Astrocyte (in vitro differentiated cells and primary cell): Measurements from ENCODE around the gene ABCC4. TPM values are rescaled to one million over a fixed set of nuclear protein-coding genes. Genes with fewer than 3 reads are reported as not detected.

ENCODE experiments used
- DNase-seq: peaks from one replicate; pipeline ENCODE4 v3.0.0-alpha.2; 2010; ENCODE audit warnings: low read depth
- FAIRE-seq: peaks from 2 replicates; lab custom pipeline; 2011; peaks lifted over from hg19 to GRCh38; lab: Jason Lieb, UNC
- H2AFZ ChIP-seq: 2 replicates; pipeline ENCODE4 v1.6.0; 2012; ENCODE audit warnings: low read depth, low read length, inconsistent platforms
- H3K27ac ChIP-seq: 2 replicates; pipeline ENCODE4 v1.5.1; 2011; ENCODE audit warnings: low read depth, low read length, inconsistent platforms
- H3K27me3 ChIP-seq: 2 replicates; pipeline ENCODE4 v1.6.0; 2011; ENCODE audit warnings: low read length, inconsistent platforms; ENCODE audit not compliant: insufficient read depth
- H3K36me3 ChIP-seq: 2 replicates; pipeline ENCODE4 v1.5.1; 2011; ENCODE audit warnings: low read length, inconsistent platforms; ENCODE audit not compliant: insufficient read depth
- H3K4me1 ChIP-seq: 2 replicates; pipeline ENCODE4 v1.5.1; 2011; ENCODE audit warnings: low read length, inconsistent platforms; ENCODE audit not compliant: insufficient read depth
- H3K4me2 ChIP-seq: 2 replicates; pipeline ENCODE4 v1.6.0; 2012; ENCODE audit warnings: low read length, inconsistent platforms
- H3K4me3 ChIP-seq: 2 replicates; pipeline ENCODE4 v1.5.1; 2011; ENCODE audit warnings: low read depth, mild to moderate bottlenecking, low read length, inconsistent platforms; ENCODE audit not compliant: insufficient read depth
- H3K79me2 ChIP-seq: 2 replicates; pipeline ENCODE4 v1.6.0; 2012; ENCODE audit warnings: mild to moderate bottlenecking, low read length, inconsistent platforms; ENCODE audit not compliant: insufficient read depth
- H3K9ac ChIP-seq: 2 replicates; pipeline ENCODE4 v1.6.0; 2012; ENCODE audit warnings: mild to moderate bottlenecking, low read length, inconsistent platforms
- H3K9me3 ChIP-seq: 2 replicates; pipeline ENCODE4 v1.5.1; 2012; ENCODE audit warnings: low read depth, mild to moderate bottlenecking, low read length, inconsistent platforms; ENCODE audit not compliant: insufficient read depth
- H4K20me1 ChIP-seq: 2 replicates; pipeline ENCODE4 v1.6.0; 2012; ENCODE audit warnings: low read length, inconsistent platforms; ENCODE audit not compliant: insufficient read depth
- H3K27ac Mint-ChIP-seq: one replicate; pipeline ENCODE4 v1.8.0; 2021; ENCODE audit warnings: mild to moderate bottlenecking, mixed read lengths; ENCODE audit not compliant: unreplicated experiment
- H3K27me3 Mint-ChIP-seq: one replicate; pipeline ENCODE4 v1.8.0; 2021; ENCODE audit warnings: low read depth, mixed read lengths; ENCODE audit not compliant: unreplicated experiment
- H3K36me3 Mint-ChIP-seq: one replicate; pipeline ENCODE4 v1.8.0; 2021; ENCODE audit warnings: low read depth, mixed read lengths; ENCODE audit not compliant: unreplicated experiment
- H3K4me1 Mint-ChIP-seq: one replicate; pipeline ENCODE4 v1.8.0; 2021; ENCODE audit warnings: low read depth, mixed read lengths; ENCODE audit not compliant: unreplicated experiment
- H3K4me3 Mint-ChIP-seq: one replicate; pipeline ENCODE4 v1.8.0; 2021; ENCODE audit warnings: mild to moderate bottlenecking, moderate library complexity, mixed read lengths; ENCODE audit not compliant: unreplicated experiment
- H3K9me3 Mint-ChIP-seq: one replicate; pipeline ENCODE4 v1.8.0; 2021; ENCODE audit warnings: mild to moderate bottlenecking, mixed read lengths; ENCODE audit not compliant: unreplicated experiment
- CTCF ChIP-seq: IDR thresholded peaks from 2 replicates; pipeline ENCODE4 v1.5.1; 2011; ENCODE audit warnings: low read depth, mild to moderate bottlenecking, inconsistent platforms, low read length, moderate library complexity; ENCODE audit not compliant: insufficient read depth
- EZH2 ChIP-seq: IDR thresholded peaks from 2 replicates; pipeline ENCODE4 v1.6.1; 2012; ENCODE audit warnings: mild to moderate bottlenecking, low read length, inconsistent platforms; ENCODE audit not compliant: insufficient read depth
- total RNA-seq: library from RNA; stranded (reverse); gene quantifications from 2 replicates; pipeline ENCODE4 v1.2.1, GENCODE V29; 2021

Gene ABCC4
- total RNA-seq, 1 donor from 2014 or later, result 15.6 TPM

DNA sequence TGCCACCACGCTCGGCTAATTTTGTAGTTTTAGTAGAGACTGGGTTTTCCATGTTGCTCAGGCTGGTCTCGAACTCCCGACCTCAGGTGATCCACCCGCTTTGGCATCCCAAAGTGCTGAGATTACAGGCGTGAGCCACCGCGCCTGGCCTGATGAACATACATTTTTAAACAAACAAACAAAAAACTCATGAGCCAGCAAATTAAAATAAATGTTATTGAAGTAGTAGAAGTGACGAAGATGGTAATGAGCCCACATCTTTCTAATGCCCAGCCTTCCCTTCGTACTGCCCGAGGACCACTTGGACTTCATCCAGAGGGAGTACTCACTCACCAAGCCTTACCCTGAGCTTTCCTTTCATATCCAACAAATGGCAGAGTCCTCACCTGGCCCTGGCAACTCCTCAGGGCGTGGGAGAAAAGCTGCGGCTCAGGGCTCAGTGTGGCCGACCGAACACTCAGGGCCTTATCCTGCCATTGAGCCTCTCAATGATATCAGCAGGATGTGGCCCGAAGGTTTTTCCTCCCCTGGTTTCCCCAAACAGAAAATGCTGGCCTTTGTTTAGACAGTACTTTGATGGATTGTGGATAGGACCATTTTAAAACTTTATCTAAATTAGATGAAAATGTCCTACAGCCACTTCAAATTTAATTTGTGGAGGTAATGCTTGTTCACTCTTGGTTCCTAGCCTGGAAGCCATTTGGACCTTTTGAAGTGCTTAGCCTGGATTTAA lies 22.8 kb upstream of the ABCC4 start:
- H3K4me3 ChIP-seq, result no peak overlapping the region
- no peaks in the 10 kb centered on the region for H3K9me3 Mint-ChIP-seq
- no peak overlapping the region for H3K27ac ChIP-seq
- H3K27ac Mint-ChIP-seq, result no peak overlapping the region
- no peaks in the 10 kb centered on the region for H4K20me1 ChIP-seq
- no peaks in the 10 kb centered on the region for H3K36me3 ChIP-seq
- no peak overlapping the region for H3K9ac ChIP-seq
- no peaks in the 10 kb centered on the region for H3K4me1 Mint-ChIP-seq
- no peak for FAIRE-seq
- no peaks in the 10 kb centered on the region for H3K36me3 Mint-ChIP-seq
- H3K79me2 ChIP-seq, result no peaks in the 10 kb centered on the region
- TF ChIP-seq EZH2 (no peak), CTCF (no peak)
- DNase-seq, result no peak
- no peaks in the 10 kb centered on the region for H3K9me3 ChIP-seq
- H3K4me1 ChIP-seq, result no peaks in the 10 kb centered on the region
- H2AFZ ChIP-seq, result no peak overlapping the region
- peaks cover 2% of the 10 kb centered on the region for H3K27me3 Mint-ChIP-seq
- H3K4me2 ChIP-seq, result no peak overlapping the region
- no peak overlapping the region for H3K4me3 Mint-ChIP-seq
- no peaks in the 10 kb centered on the region for H3K27me3 ChIP-seq

DNA sequence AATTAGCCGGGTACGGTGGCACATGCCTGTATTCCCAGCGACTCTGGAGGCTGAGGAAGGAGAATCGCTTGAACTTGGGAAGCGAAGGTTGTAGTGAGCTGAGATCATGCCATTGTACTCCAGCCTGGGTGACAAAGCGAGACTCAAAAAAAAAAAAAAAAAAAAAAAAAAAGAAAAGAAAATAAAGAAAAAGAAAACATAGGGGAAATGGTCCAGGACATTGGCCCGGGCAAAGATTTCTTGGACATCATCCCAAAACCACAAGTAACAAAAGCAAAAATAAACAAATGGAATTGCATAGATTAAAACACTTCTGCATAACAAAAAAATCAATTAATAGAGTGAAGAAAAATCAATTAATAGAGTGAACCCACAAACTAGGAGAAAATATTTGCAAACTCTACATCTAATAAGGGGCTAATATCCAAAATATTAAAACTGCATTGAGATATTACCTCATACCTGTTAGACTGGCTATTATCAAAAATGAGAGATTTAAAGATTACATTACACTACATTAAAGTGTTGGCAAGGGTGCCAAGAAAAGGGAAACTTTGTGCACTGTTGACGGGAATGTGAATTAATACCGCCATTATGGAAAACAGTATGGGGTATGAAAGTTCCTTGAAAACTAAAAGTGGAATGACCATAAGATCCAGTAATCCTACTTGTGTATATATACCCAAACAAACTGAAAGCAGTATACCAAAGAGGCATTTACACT lies 18.5 kb upstream of the ABCC4 start:
- TF ChIP-seq CTCF, result no peak
- TF ChIP-seq EZH2, result no peak
- no peaks in the 10 kb centered on the region for H3K4me1 ChIP-seq
- no peak overlapping the region for H3K4me2 ChIP-seq
- H2AFZ ChIP-seq, result no peak overlapping the region
- H3K9ac ChIP-seq, result no peak overlapping the region
- H3K4me3 ChIP-seq, result no peak overlapping the region
- DNase-seq (no peak), FAIRE-seq (no peak)
- Mint-ChIP-seq H3K4me3 (no peak overlapping the region), H3K27ac (no peak overlapping the region), H3K27me3 (no peaks in the 10 kb centered on the region), H3K9me3 (no peaks in the 10 kb centered on the region), H3K36me3 (no peaks in the 10 kb centered on the region), H3K4me1 (peaks cover 4% of the 10 kb centered on the region)
- H3K27ac ChIP-seq, result no peak overlapping the region
- H4K20me1 ChIP-seq, result no peaks in the 10 kb centered on the region
- no peaks in the 10 kb centered on the region for H3K79me2 ChIP-seq
- no peaks in the 10 kb centered on the region for H3K9me3 ChIP-seq
- no peaks in the 10 kb centered on the region for H3K36me3 ChIP-seq
- H3K27me3 ChIP-seq, result no peaks in the 10 kb centered on the region
